ENCODE results near the gene PPP1R14C. TPM values are rescaled to one million over a fixed set of nuclear protein-coding genes. Genes with fewer than 3 reads are reported as not detected.

Gene PPP1R14C
- total and polyA plus RNA-seq, 2 donors (not counting 3 experiments of a cell fraction or from before 2014, with no cell fraction given), result not detected

- H2AFZ ChIP-seq (ENCODE audit: low read depth, low read length), result no peak overlapping the region
- DNase-seq (ENCODE audit: low read depth, low spot score), result no peak
- no peak for FAIRE-seq
- no peak overlapping the region for H3K4me2 ChIP-seq (ENCODE audit: insufficient read depth, low read length)
- H3K27me3 ChIP-seq (ENCODE audit: control insufficient read depth in 2 of 2, insufficient read depth in 2 of 2, low read length in 2 of 2), result peaks cover 0 to 2% of the 10 kb centered on the region in 2 experiments
- intact Hi-C loops (cut with micrococcal nuclease), result loop anchor here (5.0 kb wide), 1 partner anchor 286 kb away; no protein-coding TSS in a partner anchor
- H3K4me1 ChIP-seq (ENCODE audit: control insufficient read depth, extremely low read depth, insufficient read depth, low read length), result no peaks in the 10 kb centered on the region
- no peak overlapping the region for H3K27ac ChIP-seq (ENCODE audit: insufficient read depth, low read depth, low read length)
- H3K4me3 ChIP-seq (replicated peaks in 1 of 3; ENCODE audit: insufficient read depth in 1 of 3, low read depth in 1 of 3, low read length in 3 of 3), result no peak overlapping the region
- H3K9me3 ChIP-seq (replicated peaks; ENCODE audit: control insufficient read depth, insufficient read depth, low read length), result no peaks in the 10 kb centered on the region
- BruUV-seq (replicated peaks), result no TSS peak
- no peaks in the 10 kb centered on the region for H3K9me1 ChIP-seq (replicated peaks; ENCODE audit: control insufficient read depth, extremely low read depth, insufficient read depth, low read length)
- ChIA-PET CTCF (interaction anchor here (1.3 kb wide), 1 partner anchor 19 kb away, joined by 3 read pairs; no protein-coding TSS in a partner anchor), POLR2A (no interaction called here)
- dilution Hi-C loops (cut with MboI; ENCODE audit: extremely low pct_ligation_motif_present, low sequenced_read_pairs), result no loop called here
- TF ChIP-seq POLR2A (IDR thresholded peaks at IDR 0.05; ENCODE audit: low read depth, low read length), result no peak
- TF ChIP-seq EZH2 (IDR thresholded peaks at IDR 0.05; ENCODE audit: borderline replicate concordance, low read depth, low read length, severe bottlenecking), result no peak
- no peak for TF ChIP-seq CTCF (IDR thresholded peaks at IDR 0.05; ENCODE audit: extremely low read depth in 1 of 2, insufficient read depth in 1 of 2, low read depth in 1 of 2, low read length in 2 of 2)
- no peak for TF ChIP-seq JUN (IDR thresholded peaks at IDR 0.05; ENCODE audit: borderline replicate concordance, insufficient read depth, insufficient read length, low read depth)
- TF ChIP-seq FOS (IDR thresholded peaks at IDR 0.05; ENCODE audit: borderline replicate concordance, insufficient read depth, low read length), result no peak
- no peak for TF ChIP-seq MYC (IDR thresholded peaks at IDR 0.05; ENCODE audit: low read depth, low read length)
- TF ChIP-seq MAX (IDR thresholded peaks at IDR 0.05; ENCODE audit: insufficient read depth, insufficient read length), result no peak
- no peak for TF ChIP-seq POLR2AphosphoS5 (IDR thresholded peaks at IDR 0.05; ENCODE audit: insufficient read depth, low read depth, low read length)
- TF ChIP-seq GATA2 (IDR thresholded peaks at IDR 0.05; ENCODE audit: insufficient read depth, insufficient read length, low read depth, low read length), result no peak
- H3K36me3 ChIP-seq (ENCODE audit: control insufficient read depth in 2 of 2, extremely low read depth in 1 of 2, insufficient read depth in 2 of 2, low read length in 2 of 2), result no peaks in the 10 kb centered on the region
- no peak overlapping the region for H3K9ac ChIP-seq (replicated peaks; ENCODE audit: extremely low read depth, insufficient read depth, low read length)
- no peaks in the 10 kb centered on the region for H3K79me2 ChIP-seq (ENCODE audit: control insufficient read depth, insufficient read depth, low read length)
- H4K20me1 ChIP-seq (replicated peaks; ENCODE audit: control insufficient read depth, extremely low read depth, insufficient read depth, low read length), result no peaks in the 10 kb centered on the region
Measured at GRCh38 chr6:150251566-150252186, 108.8 kb downstream of the PPP1R14C start.

Measured in endothelial cell of umbilical vein (primary cell).